Osteoblast (primary cell): ENCODE results near the gene ATP6V1D. TPM values are rescaled to one million over a fixed set of nuclear protein-coding genes. Genes with fewer than 3 reads are reported as not detected.

Experiments used
- DNase-seq: peaks from one replicate; pipeline ENCODE4 v3.0.0; 2011; ENCODE audit warnings: low spot score, mixed read lengths; ENCODE audit not compliant: insufficient read length; ENCODE audit errors: missing footprints
- H2AFZ ChIP-seq: 2 replicates; pipeline ENCODE4 v1.6.0; 2011; ENCODE audit warnings: mild to moderate bottlenecking, low read length
- H3K27ac ChIP-seq: 2 replicates; pipeline ENCODE4 v1.5.1; 2011; ENCODE audit warnings: mild to moderate bottlenecking, low read depth, low read length, moderate library complexity
- H3K27me3 ChIP-seq: 2 replicates; pipeline ENCODE4 v1.6.0; 2012; ENCODE audit warnings: mild to moderate bottlenecking, control low read depth, inconsistent platforms, low read length, moderate library complexity; ENCODE audit not compliant: insufficient read depth
- H3K36me3 ChIP-seq: 2 replicates; pipeline ENCODE4 v1.5.1; 2011; ENCODE audit warnings: mild to moderate bottlenecking, low read length, control low read depth, moderate library complexity; ENCODE audit not compliant: insufficient read depth
- H3K4me1 ChIP-seq: 2 replicates; pipeline ENCODE4 v1.5.1; 2011; ENCODE audit warnings: mild to moderate bottlenecking, low read length, control low read depth, moderate library complexity; ENCODE audit not compliant: insufficient read depth
- H3K4me2 ChIP-seq: 2 replicates; pipeline ENCODE4 v1.6.0; 2011; ENCODE audit warnings: mild to moderate bottlenecking, low read length; ENCODE audit not compliant: insufficient read depth
- H3K4me3 ChIP-seq: fragments of 200-600 bp; sonication (generic); 3 replicates; pipeline ENCODE4 v1.5.1; 2012; ENCODE audit warnings: mild to moderate bottlenecking, low read length, inconsistent platforms; ENCODE audit not compliant: insufficient read depth
- H3K79me2 ChIP-seq: 2 replicates; pipeline ENCODE4 v1.6.0; 2012; ENCODE audit warnings: mild to moderate bottlenecking, low read length, control low read depth, inconsistent platforms; ENCODE audit not compliant: insufficient read depth
- H3K9me3 ChIP-seq: 2 replicates; pipeline ENCODE4 v1.5.1; 2011; ENCODE audit warnings: low read depth, low read length, control low read depth
- H4K20me1 ChIP-seq: 2 replicates; pipeline ENCODE4 v1.6.0; 2012; ENCODE audit warnings: mild to moderate bottlenecking, low read length, control low read depth; ENCODE audit not compliant: insufficient read depth
- total RNA-seq: library from RNA; depleted of rRNA; stranded (reverse); fragments of >200 nt; gene quantifications from 2 replicates; pipeline ENCODE4 v1.2.3, GENCODE V29; 2012
- TF ChIP-seq, protein P1 (sequence below): IDR thresholded peaks from 2 replicates; pipeline ENCODE4 v1.5.1; 2011; ENCODE audit warnings: mild to moderate bottlenecking, low read depth, low read length, moderate library complexity; ENCODE audit errors: extremely low read depth

ATP6V1D gene
- total RNA-seq, 1 donor = 140 TPM

GRCh38 chr14:67389811-67390534 lies 30.4 kb upstream of the ATP6V1D start:
- H3K4me3 ChIP-seq = no peak overlapping the region
- peaks cover 6% of the 10 kb centered on the region for H3K4me1 ChIP-seq
- no peaks in the 10 kb centered on the region for H4K20me1 ChIP-seq
- no peak overlapping the region for H3K4me2 ChIP-seq
- H3K27ac ChIP-seq = no peak overlapping the region
- TF ChIP-seq, protein P1, sequence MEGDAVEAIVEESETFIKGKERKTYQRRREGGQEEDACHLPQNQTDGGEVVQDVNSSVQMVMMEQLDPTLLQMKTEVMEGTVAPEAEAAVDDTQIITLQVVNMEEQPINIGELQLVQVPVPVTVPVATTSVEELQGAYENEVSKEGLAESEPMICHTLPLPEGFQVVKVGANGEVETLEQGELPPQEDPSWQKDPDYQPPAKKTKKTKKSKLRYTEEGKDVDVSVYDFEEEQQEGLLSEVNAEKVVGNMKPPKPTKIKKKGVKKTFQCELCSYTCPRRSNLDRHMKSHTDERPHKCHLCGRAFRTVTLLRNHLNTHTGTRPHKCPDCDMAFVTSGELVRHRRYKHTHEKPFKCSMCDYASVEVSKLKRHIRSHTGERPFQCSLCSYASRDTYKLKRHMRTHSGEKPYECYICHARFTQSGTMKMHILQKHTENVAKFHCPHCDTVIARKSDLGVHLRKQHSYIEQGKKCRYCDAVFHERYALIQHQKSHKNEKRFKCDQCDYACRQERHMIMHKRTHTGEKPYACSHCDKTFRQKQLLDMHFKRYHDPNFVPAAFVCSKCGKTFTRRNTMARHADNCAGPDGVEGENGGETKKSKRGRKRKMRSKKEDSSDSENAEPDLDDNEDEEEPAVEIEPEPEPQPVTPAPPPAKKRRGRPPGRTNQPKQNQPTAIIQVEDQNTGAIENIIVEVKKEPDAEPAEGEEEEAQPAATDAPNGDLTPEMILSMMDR = no peak
- no peaks in the 10 kb centered on the region for H3K79me2 ChIP-seq
- no peaks in the 10 kb centered on the region for H3K9me3 ChIP-seq
- H3K27me3 ChIP-seq = no peaks in the 10 kb centered on the region
- DNase-seq = no peak
- H2AFZ ChIP-seq = no peak overlapping the region
- peaks cover 9% of the 10 kb centered on the region for H3K36me3 ChIP-seq

DNA sequence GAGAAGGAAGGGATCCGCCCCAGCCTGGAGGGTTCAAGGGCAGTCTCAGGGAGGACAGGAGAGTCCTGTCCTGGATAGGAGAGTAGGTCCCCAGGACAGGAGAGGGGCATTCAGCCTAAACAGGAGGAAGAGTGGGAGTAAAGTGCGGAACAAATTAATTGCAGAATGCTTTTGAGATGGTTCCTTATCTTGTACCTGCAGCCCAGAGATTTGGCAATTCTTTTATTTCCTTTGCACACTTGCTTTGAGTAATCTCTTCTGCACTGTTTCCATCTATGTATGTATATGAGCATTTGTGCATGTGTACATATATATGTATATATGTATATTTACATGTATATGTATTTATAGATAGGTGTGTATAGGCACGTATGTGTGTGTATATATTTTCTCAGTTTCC lies 29.7 kb upstream of the ATP6V1D start:
- H3K4me3 ChIP-seq = no peak overlapping the region
- H3K36me3 ChIP-seq = peaks cover 16% of the 10 kb centered on the region
- H3K9me3 ChIP-seq = no peaks in the 10 kb centered on the region
- H3K4me2 ChIP-seq = no peak overlapping the region
- no peaks in the 10 kb centered on the region for H3K79me2 ChIP-seq
- DNase-seq = no peak
- H3K27me3 ChIP-seq = no peaks in the 10 kb centered on the region
- TF ChIP-seq, protein P1 = no peak
- H4K20me1 ChIP-seq = no peaks in the 10 kb centered on the region
- H3K4me1 ChIP-seq = peaks cover 6% of the 10 kb centered on the region
- H2AFZ ChIP-seq = no peak overlapping the region
- no peak overlapping the region for H3K27ac ChIP-seq

GRCh38 chr14:67387195-67387594 lies 27.6 kb upstream of the ATP6V1D start:
- no peak overlapping the region for H3K4me3 ChIP-seq
- H3K9me3 ChIP-seq = no peaks in the 10 kb centered on the region
- H3K36me3 ChIP-seq = peaks cover 35% of the 10 kb centered on the region
- no peaks in the 10 kb centered on the region for H4K20me1 ChIP-seq
- TF ChIP-seq, protein P1 = no peak
- DNase-seq = no peak
- H3K79me2 ChIP-seq = no peaks in the 10 kb centered on the region
- no peak overlapping the region for H3K27ac ChIP-seq
- no peaks in the 10 kb centered on the region for H3K27me3 ChIP-seq
- H3K4me1 ChIP-seq = peaks cover 6% of the 10 kb centered on the region
- H3K4me2 ChIP-seq = no peak overlapping the region
- peak overlapping the region; percentile 20 for H2AFZ ChIP-seq

DNA sequence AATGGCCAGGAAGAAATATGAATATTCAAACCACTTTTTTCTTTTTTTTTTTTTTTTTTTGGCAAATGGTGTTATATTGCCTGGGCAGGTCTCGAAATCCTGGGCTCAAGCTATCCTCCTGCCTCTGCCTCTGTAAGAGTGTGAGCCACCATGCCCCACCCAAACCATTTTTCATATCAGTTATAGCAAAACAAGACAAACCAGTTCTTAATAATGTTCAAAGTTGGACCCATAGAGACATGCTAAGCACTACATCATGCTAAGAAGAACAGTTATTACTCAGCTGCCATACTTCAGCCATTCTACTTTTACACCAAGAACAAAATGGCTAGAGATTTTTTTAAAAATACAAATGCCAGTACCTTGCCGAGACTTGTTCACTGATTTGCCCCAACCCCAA lies 26.0 kb upstream of the ATP6V1D start:
- H3K4me3 ChIP-seq = no peak overlapping the region
- TF ChIP-seq, protein P1 = no peak
- no peak overlapping the region for H3K4me2 ChIP-seq
- H3K9me3 ChIP-seq = no peaks in the 10 kb centered on the region
- H3K4me1 ChIP-seq = peaks cover 6% of the 10 kb centered on the region
- no peaks in the 10 kb centered on the region for H3K79me2 ChIP-seq
- peaks cover 49% of the 10 kb centered on the region for H3K36me3 ChIP-seq
- H2AFZ ChIP-seq = no peak overlapping the region
- H3K27ac ChIP-seq = no peak overlapping the region
- no peaks in the 10 kb centered on the region for H3K27me3 ChIP-seq
- DNase-seq = no peak
- no peaks in the 10 kb centered on the region for H4K20me1 ChIP-seq
